GM12878 (cell line): ENCODE data around the gene STX8. TPM values are rescaled to one million over a fixed set of nuclear protein-coding genes. Genes with fewer than 3 reads are reported as not detected.

Experiments used
- ATAC-seq: fragments of 200-7000 bp; cut with Tn5 transposase; 3 replicates; pipeline ENCODE4 v1.9.1; 2020; ENCODE audit warnings: mild to moderate bottlenecking, moderate library complexity
- BruUV-seq: library from RNA; stranded (reverse); fragments of 400-500 nt; replicated peaks from 2 replicates; lab custom pipeline; 2021; lab: Mats Ljungman, UMichigan
- CTCF ChIA-PET: fragments of 300-600 bp; sonication (Branson Sonifier 250); formaldehyde crosslinking; extraction: SDS; loops from one replicate; lab custom pipeline; 2021; ENCODE audit warnings: inconsistent platforms; lab: Yijun Ruan, JAX
- POLR2A ChIA-PET: fragments of 350-600 bp; formaldehyde crosslinking; extraction: SDS; loops from one replicate; lab custom pipeline; 2021; ENCODE audit warnings: inconsistent platforms; lab: Charles Lee
- RAD21 ChIA-PET: fragments of 300-600 bp; sonication (Branson Sonifier 250); formaldehyde crosslinking; loops from one replicate; lab custom pipeline; 2023; ENCODE audit warnings: antibody characterized with exemption; ENCODE audit not compliant: unreplicated experiment; lab: Charles Lee
- SMC1A ChIA-PET: fragments of 300-600 bp; sonication (Branson Sonifier 250); formaldehyde crosslinking; loops from one replicate; lab custom pipeline; 2023; ENCODE audit not compliant: unreplicated experiment, uncharacterized antibody; lab: Charles Lee
- DNase-seq: peaks from one replicate; pipeline ENCODE4 v3.0.0-alpha.2; 2011; ENCODE audit warnings: low read depth, low spot score
- FAIRE-seq: peaks from 3 replicates; lab custom pipeline; 2011; peaks lifted over from hg19 to GRCh38; lab: Jason Lieb, UNC
- H2AFZ ChIP-seq: 2 replicates; pipeline ENCODE4 v1.6.0; 2011; ENCODE audit warnings: low read depth, low read length, control low read depth; ENCODE audit not compliant: control insufficient read depth
- H3K27ac ChIP-seq: 2 replicates; pipeline ENCODE4 v1.5.1; 2011; ENCODE audit warnings: control low read depth; ENCODE audit not compliant: control insufficient read depth, insufficient read depth
- H3K27me3 ChIP-seq, 2 experiments: replicated peaks in 1 of 2; 2 replicates each; pipeline versions ENCODE4 v1.6.0 to v1.6.1; 2011; ENCODE audit warnings: low read length in 1 of 2; ENCODE audit not compliant: control insufficient read depth in 2 of 2, insufficient read depth in 2 of 2
- H3K36me3 ChIP-seq, 2 experiments: 2 replicates each; pipeline ENCODE4 v1.5.1; 2011; ENCODE audit warnings: low read length in 1 of 2; ENCODE audit not compliant: control insufficient read depth in 2 of 2, insufficient read depth in 2 of 2
- H3K4me1 ChIP-seq: 2 replicates; pipeline ENCODE4 v1.6.1; 2011; ENCODE audit warnings: mild to moderate bottlenecking, low read length, moderate library complexity, mixed read lengths; ENCODE audit not compliant: control insufficient read depth, insufficient read depth
- H3K4me2 ChIP-seq: 2 replicates; pipeline ENCODE4 v1.6.0; 2011; ENCODE audit warnings: control low read depth; ENCODE audit not compliant: control insufficient read depth, insufficient read depth
- H3K4me3 ChIP-seq: fragments of 200-600 bp; sonication (generic); 2 replicates; pipeline ENCODE4 v1.5.1; 2016
- H3K79me2 ChIP-seq: 2 replicates; pipeline ENCODE4 v1.6.0; 2011; ENCODE audit warnings: low read length; ENCODE audit not compliant: control insufficient read depth, insufficient read depth
- H3K9ac ChIP-seq: 2 replicates; pipeline ENCODE4 v1.8.0; 2011; ENCODE audit warnings: low read length, control low read depth, mixed read lengths; ENCODE audit not compliant: control insufficient read depth, insufficient read depth
- H3K9me3 ChIP-seq: replicated peaks from 3 replicates; pipeline ENCODE4 v1.5.1; 2011; ENCODE audit warnings: mild to moderate bottlenecking, low read length; ENCODE audit not compliant: control insufficient read depth, insufficient read depth
- H4K20me1 ChIP-seq: 2 replicates; pipeline ENCODE4 v1.6.0; 2011; ENCODE audit not compliant: control insufficient read depth, insufficient read depth
- BHLHE40 ChIP-seq, 2 experiments: fragments of 450-650 bp in 1 of 2; IDR thresholded peaks; 2 replicates each; pipeline ENCODE4 v1.6.1; 2011 to 2017; ENCODE audit warnings: low read depth in 2 of 2, borderline replicate concordance in 1 of 2, improper control_type of control experiment in 1 of 2, low read length in 1 of 2, mild to moderate bottlenecking in 1 of 2
- BMI1 ChIP-seq: fragments of 450-650 bp; IDR thresholded peaks from 2 replicates; pipeline ENCODE4 v1.6.1; 2016; ENCODE audit warnings: mild to moderate bottlenecking, moderate library complexity, borderline replicate concordance
- CEBPB ChIP-seq, 2 experiments: fragments of 150-350 bp in 1 of 2; IDR thresholded peaks; 2 replicates each; pipeline ENCODE4 v1.6.1; 2012 to 2014; ENCODE audit warnings: low read depth in 2 of 2, low read length in 2 of 2, borderline replicate concordance in 1 of 2, inconsistent platforms in 1 of 2
- EGR1 ChIP-seq, 2 experiments: IDR thresholded peaks; 1 replicate in 1 of 2; 2 replicates in 1 of 2; pipeline ENCODE4 v1.6.1; 2011 to 2012; ENCODE audit warnings: low read depth in 2 of 2, low read length in 2 of 2, borderline replicate concordance in 1 of 2, mild to moderate bottlenecking in 1 of 2, moderate library complexity in 1 of 2
- EP300 ChIP-seq, 2 experiments: fragments of 150-350 bp in 1 of 2; IDR thresholded peaks; 2 replicates each; pipeline ENCODE4 v1.6.1; 2011 to 2012; ENCODE audit warnings: low read depth in 2 of 2, low read length in 2 of 2, borderline replicate concordance in 1 of 2, improper control_type of control experiment in 1 of 2, inconsistent platforms in 1 of 2; ENCODE audit not compliant: control insufficient read depth in 1 of 2
- HSF1 ChIP-seq: fragments of 150-350 bp; IDR thresholded peaks from 2 replicates; pipeline ENCODE4 v1.6.1; 2014; ENCODE audit warnings: mild to moderate bottlenecking, low read depth, low read length
- MEF2A ChIP-seq: IDR thresholded peaks from 2 replicates; pipeline ENCODE4 v1.6.1; 2011; ENCODE audit warnings: low read depth, mild to moderate bottlenecking, low read length, moderate library complexity; ENCODE audit not compliant: insufficient read depth
- MYC ChIP-seq: IDR thresholded peaks from 2 replicates; pipeline ENCODE4 v1.6.1; 2011; ENCODE audit warnings: mild to moderate bottlenecking, low read length, moderate library complexity, inconsistent platforms; ENCODE audit not compliant: insufficient read depth, insufficient replicate concordance, insufficient read length, severe bottlenecking
- POLR2AphosphoS5 ChIP-seq: IDR thresholded peaks from 2 replicates; pipeline ENCODE4 v1.6.1; 2011; ENCODE audit warnings: mild to moderate bottlenecking, low read length, inconsistent platforms
- SMC3 ChIP-seq: IDR thresholded peaks from 2 replicates; pipeline ENCODE4 v1.6.1; 2011; ENCODE audit warnings: low read length, improper control_type of control experiment, borderline replicate concordance
- SP1 ChIP-seq: IDR thresholded peaks from one replicate; pipeline ENCODE4 v1.6.1; 2011; ENCODE audit warnings: low read depth, low read length
- ZBED1 ChIP-seq: IDR thresholded peaks from 2 replicates; pipeline ENCODE4 v1.6.1; 2016; ENCODE audit warnings: borderline replicate concordance
- ZNF384 ChIP-seq: IDR thresholded peaks from 2 replicates; pipeline ENCODE4 v1.6.1; 2012; ENCODE audit warnings: low read depth, mild to moderate bottlenecking, low read length, improper control_type of control experiment, borderline replicate concordance
- WGBS: methylation state at CpG from one replicate; pipeline ENCODE4 v1.1.6; 2016; ENCODE audit warnings: low lambda C conversion rate; ENCODE audit not compliant: insufficient replicate concordance, insufficient coverage; ENCODE audit errors: missing lambda C conversion rate; 5-methylcytosine and 5-hydroxymethylcytosine counted together
- in situ Hi-C: fragments of 300-500 bp; cut with MboI; formaldehyde crosslinking; loops from 9 replicates; pipeline ENCODE4 v1.14.3; 2018; ENCODE audit warnings: mixed read lengths
- intact Hi-C: fragments of 100-400 bp; cut with micrococcal nuclease; formaldehyde crosslinking; loops from one replicate; pipeline ENCODE4 v1.14.2; 2022; ENCODE audit not compliant: unreplicated experiment
- polyA plus RNA-seq, 11 experiments: library from polyadenylated mRNA; depleted of rRNA in 4 of 11; unstranded in 6 of 11; stranded (reverse) in 5 of 11; fragments of >200 nt; fragmentation: Nextera tagmentation in 4 of 11; fragmentation: Illumina TruSeq in 1 of 11; extraction: Ambion mirVana in 4 of 11; extraction: Trizol in 1 of 11; gene quantifications; 1 replicate in 1 of 11; 2 replicates in 10 of 11; pipeline versions ENCODE4 v1.2.1 to v1.2.3, GENCODE V29; 2011 to 2016; ENCODE audit warnings: inconsistent platforms in 2 of 11, missing spikeins in 2 of 11, low read depth in 1 of 11
- total RNA-seq, 4 experiments: library from RNA; depleted of rRNA in 3 of 4; stranded (reverse); fragments of >200 nt in 3 of 4; fragmentation: Illumina TruSeq in 1 of 4; extraction: Trizol in 1 of 4; gene quantifications; 2 replicates each; pipeline versions ENCODE4 v1.2.1 to v1.2.3, GENCODE V29; 2013 to 2021

Gene STX8
- total and polyA plus RNA-seq, 10 of the 15 experiments (the other 5 are each of a cell fraction or from before 2014, with no cell fraction given), result 47.9 to 151 (median 72.9) TPM

- no peak for TF ChIP-seq ZBED1
Measured at GRCh38 chr17:9444687-9445086, 130.9 kb downstream of the STX8 start (continued).

- WGBS, result 86% methylated on average over 5 of the region's 5 CpGs
- in situ Hi-C loops, result no loop called here
Measured at GRCh38 chr17:9443811-9444210, 131.8 kb downstream of the STX8 start.

GRCh38 chr17:9439851-9440250 is 135.8 kb downstream of the STX8 start:
- FAIRE-seq, result no peak
- H3K4me3 ChIP-seq, result no peak overlapping the region
- ChIA-PET SMC1A (no interaction called here), RAD21 (no interaction called here), POLR2A (interaction anchor here (0.7 kb wide), 1 partner anchor 86 kb away, joined by 3 read pairs; no protein-coding TSS in a partner anchor), CTCF (no interaction called here)
- no peaks in the 10 kb centered on the region for H3K9me3 ChIP-seq
- no peak overlapping the region for H3K4me2 ChIP-seq
- H3K36me3 ChIP-seq, result no peaks in the 10 kb centered on the region
- no peak for DNase-seq
- H3K4me1 ChIP-seq, result peaks cover 2% of the 10 kb centered on the region; the same call in 1 of the 2 replicates
- no TSS peak for BruUV-seq
- no peak for ATAC-seq
- whole genome bisulfite sequencing, result 100% methylated on average over 3 of the region's 3 CpGs
- H2AFZ ChIP-seq, result no peak overlapping the region
- in situ Hi-C loops, result no loop called here
- no peaks in the 10 kb centered on the region for H3K79me2 ChIP-seq
- H4K20me1 ChIP-seq, result no peaks in the 10 kb centered on the region; the same call in 1 of the 2 replicates
- H3K27ac ChIP-seq, result no peak overlapping the region
- H3K9ac ChIP-seq, result no peak overlapping the region
- H3K27me3 ChIP-seq, result no peaks in the 10 kb centered on the region
- TF ChIP-seq SMC3 (no peak), POLR2AphosphoS5 (no peak), EP300 (IDR thresholded peaks at IDR 0.05; ENCODE audit: borderline replicate concordance in 1 of 2, control insufficient read depth in 1 of 2, low read depth in 2 of 2, low read length in 2 of 2) (no peak), MYC (no peak), HSF1 (no peak), BMI1 (no peak), CEBPB (IDR thresholded peaks at IDR 0.05; ENCODE audit: borderline replicate concordance in 1 of 2, low read depth in 2 of 2, low read length in 2 of 2) (no peak), ZNF384 (no peak)
- intact Hi-C loops, result no loop called here

More at GRCh38 chr17:9443811-9444210, 131.8 kb downstream of the STX8 start:
- ChIA-PET RAD21 (no interaction called here), SMC1A (no interaction called here), POLR2A (no interaction called here)
- H3K27me3 ChIP-seq, result no peaks in the 10 kb centered on the region
- no peak overlapping the region for H2AFZ ChIP-seq
- TF ChIP-seq BHLHE40 (IDR thresholded peaks at IDR 0.05; ENCODE audit: borderline replicate concordance in 1 of 2, low read depth in 2 of 2, low read length in 1 of 2) (no peak), MEF2A (no peak), SP1 (no peak), EGR1 (IDR thresholded peaks at IDR 0.05; ENCODE audit: borderline replicate concordance in 1 of 2, low read depth in 2 of 2, low read length in 2 of 2) (no peak)
- TF ChIP-seq, all 136 proteins: peak for 0
- DNase-seq (no peak), FAIRE-seq (no peak), ATAC-seq (no peak)
- H3K9ac ChIP-seq, result no peak overlapping the region
- intact Hi-C loops, result no loop called here
- H3K4me2 ChIP-seq, result no peak overlapping the region
- no peaks in the 10 kb centered on the region for H3K4me1 ChIP-seq
- no peaks in the 10 kb centered on the region for H4K20me1 ChIP-seq
- no peak overlapping the region for H3K27ac ChIP-seq
- no peaks in the 10 kb centered on the region; the same call in 2 of the 3 replicates for H3K9me3 ChIP-seq
- no TSS peak for BruUV-seq
- H3K79me2 ChIP-seq, result no peaks in the 10 kb centered on the region
- H3K4me3 ChIP-seq, result no peak overlapping the region
- CTCF ChIA-PET, result no interaction called here
- H3K36me3 ChIP-seq, result no peaks in the 10 kb centered on the region
